Fibroblast of lung (primary cell): ENCODE data around the gene FAM3B. TPM values are rescaled to one million over a fixed set of nuclear protein-coding genes. Genes with fewer than 3 reads are reported as not detected.

Experiments used
- DNase-seq, 2 donors: peaks; one replicate each; pipeline versions ENCODE4 v3.0.0 to v3.0.0-alpha.2; 2010; ENCODE audit warnings: low read depth in 2 of 2
- H2AFZ ChIP-seq: 2 replicates; pipeline ENCODE4 v1.5.1; 2012; ENCODE audit warnings: low read length, control low read depth, inconsistent platforms
- H3K27ac ChIP-seq: 2 replicates; pipeline ENCODE4 v1.5.1; 2011; ENCODE audit warnings: low read length, control low read depth; ENCODE audit not compliant: insufficient read depth
- H3K27me3 ChIP-seq: 2 replicates; pipeline ENCODE4 v1.5.1; 2011; ENCODE audit warnings: mild to moderate bottlenecking, low read length; ENCODE audit not compliant: control insufficient read depth, insufficient read depth
- H3K36me3 ChIP-seq: 2 replicates; pipeline ENCODE4 v1.5.1; 2011; ENCODE audit warnings: low read length; ENCODE audit not compliant: control insufficient read depth, insufficient read depth
- H3K4me1 ChIP-seq: 2 replicates; pipeline ENCODE4 v1.5.1; 2011; ENCODE audit warnings: low read length; ENCODE audit not compliant: control insufficient read depth, insufficient read depth; ENCODE audit errors: extremely low read depth
- H3K4me2 ChIP-seq: 2 replicates; pipeline ENCODE4 v1.5.1; 2011; ENCODE audit warnings: low read length, control low read depth; ENCODE audit not compliant: insufficient read depth; ENCODE audit errors: extremely low read depth
- H3K4me3 ChIP-seq, 4 experiments: fragments of 200-600 bp in 1 of 4; sonication (generic) in 1 of 4; replicated peaks in 1 of 4; 2 replicates each; pipeline ENCODE4 v1.5.1; 2011 to 2016; ENCODE audit warnings: low read length in 4 of 4, low read depth in 3 of 4, mild to moderate bottlenecking in 3 of 4, control low read depth in 2 of 4, inconsistent platforms in 1 of 4, mixed read lengths in 1 of 4; ENCODE audit not compliant: insufficient read depth in 1 of 4; ENCODE audit errors: control extremely low read depth in 1 of 4
- H3K79me2 ChIP-seq: 2 replicates; pipeline ENCODE4 v1.5.1; 2012; ENCODE audit warnings: mild to moderate bottlenecking, low read length, inconsistent platforms; ENCODE audit not compliant: control insufficient read depth, insufficient read depth
- H3K9ac ChIP-seq: 2 replicates; pipeline ENCODE4 v1.5.1; 2011; ENCODE audit warnings: mild to moderate bottlenecking, low read length, control low read depth; ENCODE audit not compliant: insufficient read depth
- H3K9me3 ChIP-seq: 2 replicates; pipeline ENCODE4 v1.5.1; 2012; ENCODE audit warnings: low read depth, low read length; ENCODE audit not compliant: control insufficient read depth, insufficient read depth
- H4K20me1 ChIP-seq: 2 replicates; pipeline ENCODE4 v1.5.1; 2011; ENCODE audit warnings: low read length; ENCODE audit not compliant: control insufficient read depth, insufficient read depth; ENCODE audit errors: extremely low read depth
- CTCF ChIP-seq, 2 donors: IDR thresholded peaks in 1 of 2; conservative IDR thresholded peaks in 1 of 2; 1 replicate in 1 of 2; 2 replicates in 1 of 2; pipeline ENCODE4 v1.5.1; 2011 to 2012; ENCODE audit warnings: low read length in 2 of 2, control low read depth in 1 of 2, inconsistent platforms in 1 of 2, low read depth in 1 of 2, mild to moderate bottlenecking in 1 of 2
- EZH2 ChIP-seq: IDR thresholded peaks from 2 replicates; pipeline ENCODE4 v1.5.1; 2012; ENCODE audit warnings: low read length, control low read depth, mild to moderate bottlenecking; ENCODE audit errors: missing control alignments
- polyA plus RNA-seq, 2 donors: library from polyadenylated mRNA; depleted of rRNA in 1 of 2; stranded (reverse) in 1 of 2; unstranded in 1 of 2; fragments of >200 nt; gene quantifications; 2 replicates each; pipeline ENCODE4 v1.2.1, GENCODE V29; 2011 to 2012; ENCODE audit warnings: missing spikeins in 1 of 2
- total RNA-seq: library from RNA; depleted of rRNA; stranded (reverse); fragments of >200 nt; gene quantifications from 2 replicates; pipeline ENCODE4 v1.2.1, GENCODE V29; 2014

FAM3B gene
- total and polyA plus RNA-seq, 2 donors (not counting 1 experiment from before 2014, with no cell fraction given) = not detected

- no peaks in the 10 kb centered on the region for H3K9me3 ChIP-seq
- no peaks in the 10 kb centered on the region for H4K20me1 ChIP-seq
- no peak for TF ChIP-seq EZH2
- no peak for TF ChIP-seq CTCF (conservative IDR thresholded peaks at IDR 0.05 in 1 of 2, IDR thresholded peaks at IDR 0.05 in 1 of 2; ENCODE audit: low read depth in 1 of 2, low read length in 2 of 2)
- H2AFZ ChIP-seq = no peak overlapping the region
- H3K36me3 ChIP-seq = no peaks in the 10 kb centered on the region
- H3K4me1 ChIP-seq = no peaks in the 10 kb centered on the region
- no peak overlapping the region for H3K4me3 ChIP-seq
- no peaks in the 10 kb centered on the region for H3K27me3 ChIP-seq
- H3K79me2 ChIP-seq = no peaks in the 10 kb centered on the region
- H3K27ac ChIP-seq = no peak overlapping the region
- DNase-seq = no peak
- no peak overlapping the region for H3K4me2 ChIP-seq
- H3K9ac ChIP-seq = no peak overlapping the region
These were observed 58.4 kb downstream of the FAM3B start for GRCh38 chr21:41374867-41375533.

GRCh38 chr21:41375875-41376274, 59.3 kb downstream of the FAM3B start:
- H3K9me3 ChIP-seq = no peaks in the 10 kb centered on the region
- no peak overlapping the region for H3K9ac ChIP-seq
- no peak overlapping the region for H3K4me2 ChIP-seq
- no peaks in the 10 kb centered on the region for H4K20me1 ChIP-seq
- no peaks in the 10 kb centered on the region for H3K36me3 ChIP-seq
- no peak overlapping the region for H3K27ac ChIP-seq
- H3K4me3 ChIP-seq = no peak overlapping the region
- H3K27me3 ChIP-seq = no peaks in the 10 kb centered on the region
- TF ChIP-seq CTCF (conservative IDR thresholded peaks at IDR 0.05 in 1 of 2, IDR thresholded peaks at IDR 0.05 in 1 of 2; ENCODE audit: low read depth in 1 of 2, low read length in 2 of 2) (no peak), EZH2 (no peak)
- no peaks in the 10 kb centered on the region for H3K79me2 ChIP-seq
- H2AFZ ChIP-seq = no peak overlapping the region
- no peaks in the 10 kb centered on the region for H3K4me1 ChIP-seq
- DNase-seq = no peak

- no peak for TF ChIP-seq EZH2
- no peak for TF ChIP-seq CTCF (conservative IDR thresholded peaks at IDR 0.05 in 1 of 2, IDR thresholded peaks at IDR 0.05 in 1 of 2; ENCODE audit: low read depth in 1 of 2, low read length in 2 of 2)
- H3K4me1 ChIP-seq = no peaks in the 10 kb centered on the region
- no peak overlapping the region for H3K9ac ChIP-seq
- H2AFZ ChIP-seq = no peak overlapping the region
- DNase-seq = no peak
- H3K9me3 ChIP-seq = no peaks in the 10 kb centered on the region
- H3K4me3 ChIP-seq = no peak overlapping the region
- no peaks in the 10 kb centered on the region for H4K20me1 ChIP-seq
- H3K36me3 ChIP-seq = no peaks in the 10 kb centered on the region
- H3K4me2 ChIP-seq = no peak overlapping the region
- H3K27ac ChIP-seq = no peak overlapping the region
- no peaks in the 10 kb centered on the region for H3K27me3 ChIP-seq
- no peaks in the 10 kb centered on the region for H3K79me2 ChIP-seq
These were observed 61.1 kb downstream of the FAM3B start for GRCh38 chr21:41377715-41378114.
